AG09309 (cell line): ENCODE measurements around the gene MBOAT1.

Experiments
- DNase-seq: peaks from one replicate; pipeline ENCODE4 v3.0.0-alpha.2; 2010; ENCODE audit warnings: low read depth
- H3K4me3 ChIP-seq: 2 replicates; pipeline ENCODE4 v1.5.1; 2011; ENCODE audit warnings: mild to moderate bottlenecking, low read depth, low read length, moderate library complexity; ENCODE audit not compliant: control insufficient read depth
- TF ChIP-seq, protein P1 (sequence below): IDR thresholded peaks from 2 replicates; pipeline ENCODE4 v1.5.1; 2011; ENCODE audit warnings: mild to moderate bottlenecking, low read depth, low read length, inconsistent platforms; ENCODE audit not compliant: insufficient read depth, control insufficient read depth; ENCODE audit errors: missing control alignments

The MBOAT1 gene

DNA sequence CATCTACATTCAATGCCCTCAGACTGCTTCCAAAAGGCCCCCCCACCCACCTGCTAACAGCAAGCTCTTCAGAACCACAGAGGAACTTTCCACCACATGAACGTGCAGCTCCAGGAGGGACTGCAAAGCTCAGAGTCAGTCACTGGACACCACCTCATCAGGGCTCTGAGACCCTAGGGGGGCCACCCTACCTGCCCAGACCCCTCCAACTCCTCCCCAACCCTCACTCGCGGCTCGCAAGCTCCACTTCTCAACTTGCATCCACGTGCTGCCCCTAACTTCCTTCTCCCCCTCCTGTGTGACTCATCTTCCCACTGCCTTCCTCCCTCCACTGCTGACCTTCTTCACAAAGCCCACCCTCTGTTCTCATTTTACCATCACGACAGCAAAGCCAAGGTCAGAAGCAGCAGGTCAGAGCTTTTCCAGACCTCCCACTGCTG is 6.5 kb downstream of the MBOAT1 start:
- H3K4me3 ChIP-seq, result no peak overlapping the region
- DNase-seq, result no peak
- TF ChIP-seq, protein P1, sequence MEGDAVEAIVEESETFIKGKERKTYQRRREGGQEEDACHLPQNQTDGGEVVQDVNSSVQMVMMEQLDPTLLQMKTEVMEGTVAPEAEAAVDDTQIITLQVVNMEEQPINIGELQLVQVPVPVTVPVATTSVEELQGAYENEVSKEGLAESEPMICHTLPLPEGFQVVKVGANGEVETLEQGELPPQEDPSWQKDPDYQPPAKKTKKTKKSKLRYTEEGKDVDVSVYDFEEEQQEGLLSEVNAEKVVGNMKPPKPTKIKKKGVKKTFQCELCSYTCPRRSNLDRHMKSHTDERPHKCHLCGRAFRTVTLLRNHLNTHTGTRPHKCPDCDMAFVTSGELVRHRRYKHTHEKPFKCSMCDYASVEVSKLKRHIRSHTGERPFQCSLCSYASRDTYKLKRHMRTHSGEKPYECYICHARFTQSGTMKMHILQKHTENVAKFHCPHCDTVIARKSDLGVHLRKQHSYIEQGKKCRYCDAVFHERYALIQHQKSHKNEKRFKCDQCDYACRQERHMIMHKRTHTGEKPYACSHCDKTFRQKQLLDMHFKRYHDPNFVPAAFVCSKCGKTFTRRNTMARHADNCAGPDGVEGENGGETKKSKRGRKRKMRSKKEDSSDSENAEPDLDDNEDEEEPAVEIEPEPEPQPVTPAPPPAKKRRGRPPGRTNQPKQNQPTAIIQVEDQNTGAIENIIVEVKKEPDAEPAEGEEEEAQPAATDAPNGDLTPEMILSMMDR, result no peak

DNA sequence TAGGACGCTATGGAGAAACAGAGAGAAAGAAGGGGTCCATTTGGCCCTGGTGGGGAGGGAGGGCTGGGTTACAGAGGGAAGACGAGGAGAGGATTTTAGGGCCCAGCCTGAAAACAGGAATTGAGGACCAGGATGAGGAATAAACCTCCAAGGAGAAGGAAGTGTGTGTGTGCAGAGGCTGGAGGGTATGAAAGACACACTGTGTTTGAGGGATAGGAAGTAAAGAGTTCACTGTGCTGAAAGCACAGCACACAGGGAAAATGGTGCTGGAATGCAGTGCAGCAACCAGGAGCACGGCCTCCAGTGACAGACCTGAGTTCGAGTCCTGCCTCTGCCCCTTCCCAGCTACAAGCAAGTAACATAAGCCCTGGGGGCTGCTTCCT is 7.8 kb downstream of the MBOAT1 start:
- TF ChIP-seq, protein P1, result no peak
- H3K4me3 ChIP-seq, result no peak overlapping the region
- DNase-seq, result no peak

DNA sequence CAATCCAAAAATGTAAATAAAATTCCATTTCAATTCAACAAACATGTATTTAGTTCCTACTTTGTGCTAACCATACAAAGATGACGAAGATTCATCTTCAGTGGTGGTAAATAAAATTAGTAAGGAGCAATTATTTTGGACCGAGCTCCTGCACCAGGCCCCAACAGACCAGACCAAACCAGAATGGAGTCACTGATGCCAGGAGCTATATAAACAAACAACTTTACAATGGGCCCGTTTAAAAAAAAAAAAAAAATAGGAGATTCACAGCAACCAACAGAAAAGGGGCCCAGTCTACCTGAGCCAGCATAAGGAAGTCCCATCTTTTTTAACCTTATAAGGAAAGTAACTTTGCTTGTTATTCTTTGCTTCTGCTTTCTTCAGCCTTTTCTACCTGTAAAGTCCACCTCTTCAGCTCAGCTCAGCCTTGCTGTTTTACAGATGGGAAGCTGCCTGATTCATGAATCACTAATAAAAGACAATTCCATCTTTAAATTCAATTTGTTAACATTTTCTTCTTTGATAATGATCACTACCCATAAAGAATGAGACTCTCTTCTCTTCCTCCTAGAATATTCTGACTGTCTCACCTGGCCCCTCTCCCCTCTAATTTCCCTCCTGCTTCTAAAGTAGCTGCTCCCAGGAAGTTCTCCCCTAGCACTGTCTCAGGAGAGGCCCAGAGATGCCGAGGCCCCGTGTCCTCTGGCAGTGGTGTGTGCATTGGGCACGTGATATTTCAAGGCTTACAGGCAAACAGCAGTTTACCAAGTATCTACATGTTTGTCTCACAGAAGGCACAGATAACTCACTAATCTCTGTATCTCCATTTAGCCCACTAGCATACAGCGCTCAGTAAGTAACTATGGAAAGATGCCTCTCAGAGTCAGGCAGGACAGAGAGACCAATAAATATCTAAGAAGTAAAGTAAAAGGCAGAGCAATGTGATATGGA is 8.4 kb downstream of the MBOAT1 start:
- H3K4me3 ChIP-seq, result no peak overlapping the region
- no peak for DNase-seq
- TF ChIP-seq, protein P1, result no peak

DNA sequence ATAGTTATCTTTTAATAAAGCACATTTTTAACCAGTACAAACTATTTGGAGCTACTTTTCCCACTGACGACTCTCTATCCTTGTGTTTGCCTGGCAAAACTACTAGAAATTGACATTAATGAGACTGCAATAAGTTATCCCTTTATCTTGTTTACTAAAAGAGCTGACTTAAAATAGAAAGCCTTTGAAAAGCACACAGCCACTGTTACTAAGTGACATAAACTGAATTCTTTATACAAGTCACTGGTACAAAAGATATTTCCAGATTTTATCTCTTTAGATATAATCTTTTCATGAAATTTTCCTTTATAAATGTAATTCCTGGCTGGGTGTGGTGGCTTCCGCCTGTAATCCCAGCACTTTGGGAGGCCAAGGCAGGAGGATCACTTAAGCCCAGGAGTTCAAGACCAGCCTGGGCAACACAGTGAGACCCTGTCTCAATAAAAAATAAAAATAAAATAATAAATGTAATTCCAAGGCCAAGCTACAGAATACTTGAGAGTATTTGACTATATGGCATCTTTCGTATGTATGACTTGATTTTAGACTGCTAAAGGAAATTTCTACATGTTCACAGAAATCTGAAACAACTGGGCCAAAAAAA is 9.5 kb downstream of the MBOAT1 start:
- no peak overlapping the region for H3K4me3 ChIP-seq

DNA sequence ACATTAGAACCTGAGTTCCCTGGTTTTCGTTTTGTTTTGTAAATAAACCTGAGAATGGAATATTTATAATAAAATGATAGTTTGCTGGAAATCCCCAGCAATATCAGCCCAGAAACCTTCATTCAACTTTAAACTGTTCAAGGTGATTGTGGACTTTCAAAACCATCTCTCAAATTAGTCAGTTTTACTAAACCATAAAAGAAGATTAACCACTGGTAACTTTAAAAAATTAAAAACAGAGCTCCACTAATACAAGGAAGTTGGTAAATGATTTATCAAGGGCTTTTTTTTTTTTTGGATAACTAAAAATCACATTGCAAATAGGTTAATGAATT is 10.0 kb downstream of the MBOAT1 start:
- TF ChIP-seq, protein P1, result no peak
- H3K4me3 ChIP-seq, result no peak overlapping the region
- DNase-seq, result no peak

More for the DNA sequence above, 9.5 kb downstream of the MBOAT1 start:
- TF ChIP-seq, protein P1, result no peak
- DNase-seq, result no peak

DNA sequence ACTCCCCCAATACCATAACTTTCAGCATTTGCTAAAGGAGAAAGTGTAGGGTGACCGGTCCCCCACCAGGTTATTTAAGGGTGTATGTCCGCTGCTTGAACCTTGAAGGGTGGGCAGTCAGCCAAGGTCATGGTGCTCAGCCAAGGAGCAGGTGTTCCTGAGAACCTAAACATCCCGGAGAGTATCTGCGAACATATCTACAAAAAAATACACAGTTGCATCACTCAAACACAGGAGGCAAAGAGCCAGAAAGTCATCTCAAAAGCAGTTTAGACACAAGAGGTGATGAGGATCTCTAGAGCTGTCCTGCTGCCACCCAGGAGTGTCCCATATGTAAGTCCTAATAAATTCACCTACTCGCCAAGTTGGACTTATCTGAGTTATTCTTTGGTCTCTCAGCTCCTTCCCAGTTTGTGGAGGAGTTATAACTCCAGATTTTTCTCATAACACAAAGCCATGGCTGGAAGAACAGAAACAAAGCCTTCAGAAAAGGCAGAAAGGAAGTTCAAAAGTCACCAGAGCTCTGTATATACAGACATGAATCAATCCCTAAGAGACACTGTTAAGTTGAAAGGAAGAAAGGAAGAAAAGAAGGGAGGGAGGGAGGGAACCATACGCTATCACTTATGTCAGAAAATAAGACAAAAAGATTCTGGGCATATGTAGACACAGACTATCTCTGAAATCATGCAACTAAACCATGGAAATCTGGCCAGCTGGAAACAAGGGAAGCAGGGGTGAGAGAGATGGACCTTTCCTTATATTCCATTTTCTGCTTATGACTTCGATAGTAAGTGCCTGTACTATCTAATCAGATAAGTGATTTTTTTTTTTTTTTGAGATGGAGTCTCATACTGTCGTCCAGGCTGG is 11.3 kb downstream of the MBOAT1 start:
- DNase-seq, result no peak
- TF ChIP-seq, protein P1, result no peak

More for the DNA sequence above, 11.3 kb downstream of the MBOAT1 start:
- no peak overlapping the region for H3K4me3 ChIP-seq
